Measurements from ENCODE around the gene EIF4G3.

Gene EIF4G3

DNA sequence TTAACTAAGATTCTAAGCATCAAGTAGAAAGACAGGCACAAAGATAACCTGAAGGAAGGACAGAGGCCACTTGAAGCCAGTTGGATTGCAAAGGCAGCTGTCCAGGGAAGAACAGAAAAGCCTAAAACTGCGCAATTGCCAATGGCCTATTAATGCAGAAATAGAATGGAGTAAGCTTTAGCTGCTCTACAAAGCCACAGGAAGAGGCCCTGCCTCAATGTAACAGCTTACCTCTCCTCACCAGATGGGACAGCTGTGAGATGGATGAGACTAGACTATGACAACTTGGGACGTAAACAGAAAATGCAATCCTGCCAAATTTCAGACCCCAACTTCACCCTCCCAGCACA lies 176.5 kb downstream of the EIF4G3 start:
- DNase-seq (ENCODE audit: extremely low read depth in 1 of 2, low read depth in 1 of 2), result no peak

GRCh38 chr1:20999525-21000244 lies 177.0 kb downstream of the EIF4G3 start:
- DNase-seq (ENCODE audit: extremely low read depth in 1 of 2, low read depth in 1 of 2), result no peak

DNA sequence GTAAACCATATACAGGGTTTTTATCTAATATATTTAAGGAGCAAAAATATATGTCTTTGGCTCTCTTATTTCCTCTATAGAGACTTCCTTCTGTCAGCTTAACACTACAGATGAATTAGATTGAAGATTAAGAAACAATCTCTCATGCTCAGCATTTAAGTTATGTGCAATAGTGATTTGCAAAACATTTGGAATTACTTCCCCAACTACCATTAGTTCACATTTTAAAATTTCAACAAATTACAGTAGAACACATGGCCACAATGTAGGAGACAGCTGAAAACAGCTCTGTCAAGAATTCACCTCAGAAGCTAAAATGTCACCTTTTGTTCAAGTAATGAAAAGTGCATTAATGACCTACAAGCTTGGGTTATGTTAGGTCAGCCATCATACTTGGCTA lies 177.9 kb downstream of the EIF4G3 start:
- no peak for DNase-seq (ENCODE audit: extremely low read depth in 1 of 2, low read depth in 1 of 2)

DNA sequence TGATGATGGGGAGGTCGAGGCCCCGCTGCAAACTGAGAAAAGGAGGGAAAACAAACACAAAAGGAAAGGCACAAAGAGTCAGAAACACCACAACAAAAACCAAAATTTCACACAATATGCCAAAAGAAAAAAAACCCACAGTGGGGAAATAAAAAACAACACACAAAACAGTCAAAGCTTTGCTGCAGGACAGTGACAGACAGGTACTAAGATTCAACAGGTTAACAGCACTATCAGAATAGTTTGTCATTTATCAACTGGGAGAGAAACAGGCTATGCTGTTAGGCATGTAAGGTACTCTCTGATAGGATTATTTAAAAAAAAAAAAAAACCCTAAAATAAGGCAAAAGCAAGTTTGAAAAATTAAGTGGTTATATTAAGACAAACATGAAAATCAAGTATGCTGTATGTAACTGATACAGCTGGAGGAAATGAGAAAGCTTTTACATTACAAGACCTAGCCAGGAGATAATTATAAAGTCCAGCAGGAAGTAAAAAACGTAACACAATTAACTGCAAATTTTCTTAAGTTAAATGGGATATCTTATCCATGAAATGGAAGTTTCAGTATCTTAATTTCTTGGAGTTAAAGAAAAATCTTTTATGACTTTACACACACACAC lies 179.0 kb downstream of the EIF4G3 start:
- DNase-seq (ENCODE audit: extremely low read depth in 1 of 2, low read depth in 1 of 2), result no peak

DNA sequence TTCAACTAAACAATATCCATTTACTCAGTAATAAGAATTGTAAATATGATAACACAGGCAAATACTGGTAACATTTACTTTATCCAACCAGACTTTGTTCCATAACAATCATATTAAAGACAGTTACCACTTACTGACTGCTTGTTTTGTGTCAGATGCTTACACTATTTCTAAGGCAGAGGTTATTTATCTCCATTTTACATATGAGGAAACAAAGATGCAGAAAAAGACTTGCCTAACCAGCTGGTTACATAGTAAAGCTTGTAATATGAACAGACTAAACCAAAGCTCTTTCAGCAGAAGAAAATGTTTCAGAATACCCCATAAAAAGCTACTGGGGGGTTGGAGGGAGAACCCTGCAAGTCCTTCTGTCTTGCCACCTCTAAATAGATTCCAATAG lies 180.1 kb downstream of the EIF4G3 start:
- no peak for DNase-seq (ENCODE audit: extremely low read depth in 1 of 2, low read depth in 1 of 2)

DNA sequence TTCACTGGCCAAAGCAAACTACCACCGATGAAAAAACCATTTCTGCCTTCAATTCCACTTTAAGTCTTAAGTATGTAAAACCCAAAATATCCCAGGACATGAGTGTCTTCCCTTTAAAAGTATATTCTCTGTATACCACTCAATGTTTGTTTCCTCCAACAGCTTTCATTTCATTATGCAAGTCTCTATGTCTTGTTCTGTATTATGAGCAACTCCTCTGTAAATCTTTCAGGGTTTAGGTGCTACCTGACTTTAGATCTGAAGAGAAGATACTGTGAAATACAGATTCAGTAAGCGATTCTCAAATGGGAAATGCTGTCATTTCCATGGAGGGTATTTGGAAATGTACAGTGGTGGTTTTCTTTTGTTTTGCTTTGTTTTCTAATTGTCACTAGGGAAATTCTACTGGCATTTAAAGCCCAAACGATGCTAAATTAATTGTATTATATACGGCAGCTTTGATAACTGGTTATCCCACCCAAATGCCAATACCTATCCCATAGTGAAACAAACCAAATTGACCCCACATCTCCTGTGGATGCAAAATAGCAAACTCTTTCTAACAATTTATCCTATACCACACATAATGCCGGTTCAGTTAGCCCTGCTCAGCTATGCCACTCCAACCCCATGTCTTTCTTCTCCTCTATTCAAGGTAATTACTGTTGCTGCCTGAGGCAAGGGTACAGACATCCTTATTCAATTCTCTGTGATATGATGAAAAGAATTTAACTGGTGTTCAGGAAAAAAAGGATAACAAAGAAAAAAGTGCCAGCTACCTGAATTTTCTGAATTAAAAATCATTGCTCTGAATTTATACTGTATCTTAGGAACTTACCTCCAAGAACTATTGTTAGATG lies 182.8 kb downstream of the EIF4G3 start:
- no peak for DNase-seq (ENCODE audit: extremely low read depth in 1 of 2, low read depth in 1 of 2)

GRCh38 chr1:20992322-20993056 lies 184.2 kb downstream of the EIF4G3 start:
- DNase-seq (ENCODE audit: extremely low read depth in 1 of 2, low read depth in 1 of 2), result no peak

DNA sequence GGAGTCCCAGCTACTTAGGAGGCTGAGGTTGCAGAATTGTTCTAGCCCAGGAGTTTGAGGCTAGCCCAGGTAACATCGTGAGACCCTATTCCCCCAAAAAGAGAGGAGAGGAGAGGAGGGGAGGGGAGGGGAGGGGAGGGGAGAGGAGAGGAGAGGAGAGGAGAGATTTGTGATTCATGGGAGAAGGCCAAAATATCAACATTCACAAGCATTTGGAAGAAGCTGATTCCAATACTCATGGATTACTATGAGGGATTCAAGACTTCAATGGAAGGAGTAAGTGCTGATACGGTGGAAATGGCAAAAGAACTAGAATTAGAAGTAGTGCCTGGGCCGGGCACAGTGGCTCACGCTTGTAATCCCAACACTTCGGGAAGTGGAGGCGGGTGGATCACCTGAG lies 187.8 kb downstream of the EIF4G3 start:
- DNase-seq (ENCODE audit: extremely low read depth in 1 of 2, low read depth in 1 of 2), result no peak

GRCh38 chr1:20987831-20988825 lies 188.6 kb downstream of the EIF4G3 start:
- DNase-seq (ENCODE audit: extremely low read depth in 1 of 2, low read depth in 1 of 2), result no peak

- no peak for DNase-seq (ENCODE audit: extremely low read depth in 1 of 2, low read depth in 1 of 2)
These were observed 193.3 kb downstream of the EIF4G3 start for GRCh38 chr1:20983297-20983889.

GRCh38 chr1:20982316-20982715 lies 194.4 kb downstream of the EIF4G3 start:
- no peak for DNase-seq (ENCODE audit: extremely low read depth in 1 of 2, low read depth in 1 of 2)

GRCh38 chr1:20981915-20982314 lies 194.8 kb downstream of the EIF4G3 start:
- no peak for DNase-seq (ENCODE audit: extremely low read depth in 1 of 2, low read depth in 1 of 2)

- no peak for DNase-seq (ENCODE audit: extremely low read depth in 1 of 2, low read depth in 1 of 2)
These were observed 196.6 kb downstream of the EIF4G3 start for GRCh38 chr1:20980051-20980450.

DNA sequence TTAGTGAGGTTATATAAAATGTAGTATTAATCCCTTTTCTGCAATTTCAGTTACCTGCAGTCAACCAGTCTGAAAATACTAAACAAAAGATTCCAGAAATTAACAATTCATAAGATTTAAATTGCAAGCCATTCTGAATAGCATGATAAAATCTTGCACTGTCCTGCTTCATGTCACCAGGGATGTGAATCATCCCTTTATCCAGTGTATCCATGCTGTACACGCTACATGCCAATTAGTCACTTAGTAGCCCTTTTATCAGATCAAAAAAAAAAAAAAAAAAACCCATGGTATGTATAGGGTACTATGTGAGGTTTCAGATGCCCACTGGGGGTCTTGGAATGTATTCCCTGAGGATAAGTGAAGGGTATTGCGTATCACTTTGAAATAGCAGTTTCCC lies 198.3 kb downstream of the EIF4G3 start:
- no peak for DNase-seq (ENCODE audit: extremely low read depth in 1 of 2, low read depth in 1 of 2)

DNA sequence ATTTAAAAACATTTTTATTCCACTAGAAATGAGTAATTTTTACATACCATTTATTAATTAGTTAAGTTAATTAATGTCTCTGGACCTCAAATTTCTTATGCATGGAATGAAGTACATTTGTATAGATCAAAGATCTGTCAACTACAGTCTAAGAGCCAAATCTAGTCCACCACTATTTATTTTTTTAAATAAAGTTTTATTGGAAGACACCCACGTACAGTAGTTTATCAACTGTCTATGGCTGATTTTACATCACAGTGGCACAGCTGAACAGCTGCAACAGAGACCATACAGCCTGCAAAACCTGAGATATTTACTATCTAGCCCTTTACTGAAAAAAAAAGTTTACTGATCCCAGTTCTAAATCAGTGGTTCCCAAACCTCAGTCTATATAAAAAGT lies 201.0 kb downstream of the EIF4G3 start:
- DNase-seq (ENCODE audit: extremely low read depth in 1 of 2, low read depth in 1 of 2), result no peak

- DNase-seq (ENCODE audit: extremely low read depth in 1 of 2, low read depth in 1 of 2), result no peak
These were observed 201.7 kb downstream of the EIF4G3 start for GRCh38 chr1:20974951-20975350.

DNA sequence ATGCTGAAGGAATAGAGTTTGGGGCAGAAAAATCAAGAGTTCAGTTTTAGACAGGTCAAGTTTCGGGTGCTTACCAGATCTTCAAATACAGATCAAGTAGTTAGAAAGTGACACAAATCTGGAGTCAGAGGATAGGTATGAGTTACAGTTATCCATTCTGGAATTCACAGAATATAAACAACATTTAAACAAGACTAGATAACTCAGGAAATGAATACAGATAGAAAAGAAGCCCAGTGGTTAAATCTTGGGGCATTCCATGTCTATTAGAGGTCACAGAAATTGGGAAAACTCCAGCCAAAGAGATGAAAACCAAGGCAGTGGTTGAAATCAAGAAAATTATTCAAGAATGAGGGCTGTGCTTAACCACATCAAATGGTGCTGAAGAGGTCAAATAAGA lies 202.6 kb downstream of the EIF4G3 start:
- no peak for DNase-seq (ENCODE audit: extremely low read depth in 1 of 2, low read depth in 1 of 2)

GRCh38 chr1:20972855-20973254 lies 203.8 kb downstream of the EIF4G3 start:
- DNase-seq (ENCODE audit: extremely low read depth in 1 of 2, low read depth in 1 of 2), result no peak
